ENCODE measurements around the gene POLD1. TPM values are rescaled to one million over a fixed set of nuclear protein-coding genes. Genes with fewer than 3 reads are reported as not detected.
"Not testable (repeated sequence)": the region's sequence is repeated elsewhere in the genome, so short reads cannot be mapped to it uniquely, and the experiment has no call there.

Gene POLD1
- polyA plus RNA-seq (2011; rRNA removed) (5.1 and 6.2 TPM in 2 replicates), polyA minus RNA-seq (2011; rRNA and poly(A)+ RNA removed) (9.1 and 14.7 TPM in 2 replicates)

DNA sequence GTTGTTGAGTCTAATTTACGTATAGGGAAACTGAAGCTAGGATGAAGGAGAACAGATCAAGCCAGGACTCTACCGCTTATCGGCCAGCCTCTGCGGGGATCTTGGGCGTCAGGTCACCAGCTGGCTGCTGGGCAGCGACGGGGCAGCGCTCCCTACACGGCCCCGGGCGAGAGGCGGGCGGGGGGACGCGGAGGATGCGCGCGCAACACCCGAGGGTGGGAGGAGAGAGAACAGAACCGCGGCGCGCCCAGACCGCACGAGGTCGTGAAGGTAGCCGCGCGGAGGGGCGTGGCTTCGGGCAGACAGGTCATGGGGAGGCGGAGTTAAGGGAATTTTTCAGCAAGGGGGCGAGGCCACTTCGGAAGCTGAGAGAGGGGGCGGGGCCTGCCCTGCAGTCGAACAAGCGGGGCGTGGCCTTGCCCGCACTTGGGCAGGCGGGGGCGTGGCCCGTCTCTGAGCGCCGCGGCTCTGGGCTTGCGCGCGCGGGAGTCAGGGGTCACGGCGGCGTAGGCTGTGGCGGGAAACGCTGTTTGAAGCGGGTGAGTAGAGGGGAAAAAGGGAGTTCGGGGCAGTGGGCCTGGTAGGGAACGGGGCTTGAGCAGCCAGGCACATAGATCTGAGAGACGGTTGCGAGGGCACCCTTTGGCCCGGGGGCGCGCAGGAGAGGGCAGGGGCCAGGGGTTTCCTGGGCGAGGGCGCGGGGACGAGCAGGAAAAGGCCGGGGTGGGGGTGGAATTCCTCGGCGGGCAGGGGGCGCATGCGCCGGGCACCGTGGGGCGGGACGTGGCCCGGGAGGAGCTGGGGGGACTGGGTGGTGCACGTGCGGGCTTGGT is at the start of gene POLD1:
TSS of gene POLD1 (plus strand) at position 496 of the 833 bp plus-strand sequence. CDS start 14,505 bp downstream, outside the sequence.
- CTCF ChIA-PET = interaction anchor here (1.2 kb wide), 1 partner anchor 16 kb away, joined by 6 read pairs; no protein-coding TSS in a partner anchor
- peak; percentile 92 for DNase-seq (ENCODE audit: low read depth, low spot score)
- Histone ChIP-seq H3K27ac (ENCODE audit: low read depth, low read length) (peak within 1 kb of the TSS; percentile 89), H3K27me3 (ENCODE audit: control insufficient read depth, insufficient read depth, low read length) (no peaks in the 10 kb centered on the region), H3K9me3 (ENCODE audit: control insufficient read depth, insufficient read depth, low read length) (no peaks in the 10 kb centered on the region; the same call in 1 of the 2 replicates), H3K4me3 (ENCODE audit: low read depth, low read length) (peak within 1 kb of the TSS; percentile 73)
- TF ChIP-seq, protein P1, sequence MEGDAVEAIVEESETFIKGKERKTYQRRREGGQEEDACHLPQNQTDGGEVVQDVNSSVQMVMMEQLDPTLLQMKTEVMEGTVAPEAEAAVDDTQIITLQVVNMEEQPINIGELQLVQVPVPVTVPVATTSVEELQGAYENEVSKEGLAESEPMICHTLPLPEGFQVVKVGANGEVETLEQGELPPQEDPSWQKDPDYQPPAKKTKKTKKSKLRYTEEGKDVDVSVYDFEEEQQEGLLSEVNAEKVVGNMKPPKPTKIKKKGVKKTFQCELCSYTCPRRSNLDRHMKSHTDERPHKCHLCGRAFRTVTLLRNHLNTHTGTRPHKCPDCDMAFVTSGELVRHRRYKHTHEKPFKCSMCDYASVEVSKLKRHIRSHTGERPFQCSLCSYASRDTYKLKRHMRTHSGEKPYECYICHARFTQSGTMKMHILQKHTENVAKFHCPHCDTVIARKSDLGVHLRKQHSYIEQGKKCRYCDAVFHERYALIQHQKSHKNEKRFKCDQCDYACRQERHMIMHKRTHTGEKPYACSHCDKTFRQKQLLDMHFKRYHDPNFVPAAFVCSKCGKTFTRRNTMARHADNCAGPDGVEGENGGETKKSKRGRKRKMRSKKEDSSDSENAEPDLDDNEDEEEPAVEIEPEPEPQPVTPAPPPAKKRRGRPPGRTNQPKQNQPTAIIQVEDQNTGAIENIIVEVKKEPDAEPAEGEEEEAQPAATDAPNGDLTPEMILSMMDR (IDR thresholded peaks at IDR 0.05; ENCODE audit: low read depth, low read length) = no peak
- POLR2A ChIA-PET = interaction anchor here (1.0 kb wide), 2 partner anchors 8 to 406 kb away, joined by 3 to 7 read pairs; partner anchors contain the start of genes ACP4 and NR1H2

- no peak overlapping the region for H3K27ac ChIP-seq (ENCODE audit: low read depth, low read length)
- DNase-seq (ENCODE audit: low read depth, low spot score) = no peak
- TF ChIP-seq, protein P1 (IDR thresholded peaks at IDR 0.05; ENCODE audit: low read depth, low read length) = no peak
- POLR2A ChIA-PET = no interaction called here
- H3K4me3 ChIP-seq (ENCODE audit: low read depth, low read length) = no peak overlapping the region
- H3K27me3 ChIP-seq (ENCODE audit: control insufficient read depth, insufficient read depth, low read length) = peaks cover 25% of the 10 kb centered on the region
- CTCF ChIA-PET = no interaction called here
- H3K9me3 ChIP-seq (ENCODE audit: control insufficient read depth, insufficient read depth, low read length) = peaks cover 18% of the 10 kb centered on the region
Observed at GRCh38 chr19:50334741-50335421, 49.3 kb upstream of the POLD1 start.

DNA sequence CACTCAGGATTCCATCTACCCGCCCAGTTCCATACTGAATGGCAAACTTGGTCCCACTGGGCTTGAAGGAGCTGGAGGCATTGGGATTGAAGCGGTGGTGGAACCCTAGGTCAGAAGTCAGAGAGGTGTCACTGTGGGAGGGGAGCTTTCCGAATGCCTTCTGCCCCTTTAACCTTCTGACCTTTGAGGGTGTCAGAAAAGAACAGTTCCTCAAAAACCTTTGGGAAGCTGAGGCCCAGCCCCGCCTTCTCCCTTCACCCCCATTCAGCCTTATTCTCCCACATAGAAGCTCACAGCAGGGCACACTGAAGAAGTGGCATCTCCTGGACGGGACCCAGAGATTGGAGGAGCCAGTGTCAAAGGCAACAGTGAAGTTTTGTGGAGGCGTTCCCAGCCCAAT is 47.1 kb upstream of the POLD1 start:
- H3K27me3 ChIP-seq (ENCODE audit: control insufficient read depth, insufficient read depth, low read length); DNase-seq (ENCODE audit: low read depth, low spot score); POLR2A ChIA-PET; H3K4me3 ChIP-seq (ENCODE audit: low read depth, low read length); H3K27ac ChIP-seq (ENCODE audit: low read depth, low read length): not testable (repeated sequence)
- H3K9me3 ChIP-seq (ENCODE audit: control insufficient read depth, insufficient read depth, low read length) = peaks cover 11% of the 10 kb centered on the region; the same call in 1 of the 2 replicates
- CTCF ChIA-PET = interaction anchor here (1.1 kb wide), 1 partner anchor 20 kb away, joined by 8 read pairs; no protein-coding TSS in a partner anchor

DNA sequence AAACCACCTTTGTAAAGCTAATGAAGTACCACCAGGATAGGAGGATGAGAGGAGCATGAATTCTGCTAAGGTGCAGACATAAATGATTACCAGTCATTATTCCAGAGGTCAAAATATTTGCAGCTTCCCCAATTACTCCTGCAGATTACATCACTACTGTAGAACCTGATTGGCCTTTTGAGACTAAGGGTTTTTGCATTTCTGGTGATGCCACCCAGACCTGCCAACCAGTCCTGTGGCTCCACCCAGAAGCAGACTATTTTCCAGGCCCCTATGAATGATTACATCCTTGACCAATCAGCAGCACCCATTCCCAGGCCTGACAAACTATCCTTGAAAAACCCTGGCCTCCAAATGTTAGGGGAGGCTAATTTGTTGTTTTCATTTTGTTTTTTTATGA is 43.8 kb upstream of the POLD1 start:
- ChIA-PET POLR2A (no interaction called here), CTCF (interaction anchor here (1.9 kb wide), 1 partner anchor 17 kb away, joined by 5 read pairs; no protein-coding TSS in a partner anchor)
- no peaks in the 10 kb centered on the region for H3K27me3 ChIP-seq (ENCODE audit: control insufficient read depth, insufficient read depth, low read length)
- no peak overlapping the region for H3K27ac ChIP-seq (ENCODE audit: low read depth, low read length)
- H3K9me3 ChIP-seq (ENCODE audit: control insufficient read depth, insufficient read depth, low read length) = peaks cover 9% of the 10 kb centered on the region
- H3K4me3 ChIP-seq (ENCODE audit: low read depth, low read length) = no peak overlapping the region
- TF ChIP-seq, protein P1 (IDR thresholded peaks at IDR 0.05; ENCODE audit: low read depth, low read length) = no peak
- no peak for DNase-seq (ENCODE audit: low read depth, low spot score)

- CTCF ChIA-PET = interaction anchor here (1.9 kb wide), 1 partner anchor 16 kb away, joined by 5 read pairs; no protein-coding TSS in a partner anchor
- H3K27ac ChIP-seq (ENCODE audit: low read depth, low read length) = no peak overlapping the region
- H3K4me3 ChIP-seq (ENCODE audit: low read depth, low read length) = no peak overlapping the region
- DNase-seq (ENCODE audit: low read depth, low spot score) = no peak
- no peaks in the 10 kb centered on the region for H3K27me3 ChIP-seq (ENCODE audit: control insufficient read depth, insufficient read depth, low read length)
- peaks cover 12% of the 10 kb centered on the region for H3K9me3 ChIP-seq (ENCODE audit: control insufficient read depth, insufficient read depth, low read length)
- POLR2A ChIA-PET = no interaction called here
- TF ChIP-seq, protein P1 (IDR thresholded peaks at IDR 0.05; ENCODE audit: low read depth, low read length) = no peak
Observed at GRCh38 chr19:50341091-50341564, 43.0 kb upstream of the POLD1 start.

Measured in AG04450 (cell line).